HG03139 (cell line): Measurements from ENCODE around the gene CASTOR1.

ENCODE experiments used
- ATAC-seq: cut with Tn5 transposase; IDR thresholded peaks from one replicate; pipeline ENCODE4 v1.9.1; 2021; ENCODE audit not compliant: unreplicated experiment

CASTOR1 gene

DNA sequence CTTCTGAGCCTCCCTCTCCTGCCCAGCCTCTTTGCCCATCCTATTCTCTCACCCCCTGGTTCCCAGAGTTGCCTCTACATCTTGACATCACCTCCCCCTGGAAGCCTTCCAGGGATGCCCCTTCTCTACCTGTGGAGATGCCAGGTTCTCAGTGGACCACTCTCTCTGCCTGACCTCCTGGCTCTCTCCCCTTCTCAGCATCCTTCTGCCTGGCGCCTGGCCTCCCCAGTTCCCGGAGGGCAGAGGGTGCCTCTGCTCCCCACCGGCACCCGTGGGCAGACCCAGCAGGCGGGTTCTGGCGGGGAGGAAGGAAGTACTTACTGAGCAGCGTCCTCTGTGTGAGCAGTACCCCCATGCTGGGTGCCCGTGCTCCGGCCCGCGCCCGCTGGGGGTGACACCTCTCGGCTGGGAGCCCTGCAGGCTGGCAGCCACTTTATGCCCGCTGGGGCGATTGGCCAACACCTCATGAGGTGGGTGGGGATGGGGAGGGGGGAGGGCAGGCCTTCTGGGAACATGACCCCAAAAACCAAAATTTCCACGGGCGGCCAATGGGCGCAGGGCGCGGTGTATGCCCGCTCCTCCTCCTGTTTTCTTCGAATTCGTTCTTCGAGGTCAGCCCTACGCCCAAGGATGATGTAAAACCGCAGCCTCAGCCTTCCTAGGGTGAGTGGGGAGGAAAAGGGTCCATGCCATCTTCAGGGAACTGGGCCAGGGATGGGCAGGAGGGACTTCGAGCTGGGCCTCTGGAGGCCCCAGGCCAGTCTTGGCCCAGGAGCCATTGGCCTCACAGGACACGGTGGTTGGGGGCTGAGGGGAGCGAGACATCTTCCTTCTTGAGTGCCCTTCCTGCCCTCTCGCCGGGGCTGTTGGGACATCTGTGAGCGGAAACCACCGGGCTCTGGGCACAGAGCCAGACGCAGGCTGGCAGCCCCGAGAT lies 22.6 kb downstream of the CASTOR1 start, which contains the start of gene OSM:
Gene OSM, minus strand, starts transcription at position 407 of the 937 bp plus-strand sequence. Its CDS starts 52 bp downstream, at position 355.
- ATAC-seq = no peak

DNA sequence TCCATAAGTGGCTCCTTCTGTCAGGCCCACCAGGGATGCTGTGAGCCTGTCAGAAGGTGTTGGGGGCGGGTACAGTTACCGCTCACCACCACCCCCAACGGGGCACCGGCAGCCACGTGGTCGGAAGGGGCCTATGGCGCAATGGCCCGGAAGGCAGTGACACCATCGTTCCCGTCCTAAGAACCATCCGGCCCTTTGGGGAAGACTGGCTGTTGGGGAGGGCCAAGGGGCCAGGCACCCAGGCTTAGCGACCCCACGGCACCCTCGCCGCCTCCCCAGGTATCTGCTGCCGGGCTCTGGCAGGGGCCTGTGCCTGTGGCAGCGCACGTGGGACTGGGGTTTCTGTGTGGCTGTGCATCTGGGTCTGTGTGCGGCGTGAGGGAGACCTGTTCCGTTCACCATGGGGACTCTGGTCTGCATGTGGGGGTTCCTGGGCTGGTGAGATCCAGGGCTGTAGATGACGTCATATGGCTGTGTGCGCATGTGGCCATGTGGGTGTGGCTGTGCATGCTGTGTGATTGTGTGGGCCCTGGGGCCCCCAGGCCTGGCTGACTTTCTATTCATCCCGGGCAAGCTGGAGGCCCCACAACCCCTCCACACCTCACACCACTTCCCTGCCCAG lies 23.4 kb downstream of the CASTOR1 start:
- ATAC-seq = peak; percentile 58

DNA sequence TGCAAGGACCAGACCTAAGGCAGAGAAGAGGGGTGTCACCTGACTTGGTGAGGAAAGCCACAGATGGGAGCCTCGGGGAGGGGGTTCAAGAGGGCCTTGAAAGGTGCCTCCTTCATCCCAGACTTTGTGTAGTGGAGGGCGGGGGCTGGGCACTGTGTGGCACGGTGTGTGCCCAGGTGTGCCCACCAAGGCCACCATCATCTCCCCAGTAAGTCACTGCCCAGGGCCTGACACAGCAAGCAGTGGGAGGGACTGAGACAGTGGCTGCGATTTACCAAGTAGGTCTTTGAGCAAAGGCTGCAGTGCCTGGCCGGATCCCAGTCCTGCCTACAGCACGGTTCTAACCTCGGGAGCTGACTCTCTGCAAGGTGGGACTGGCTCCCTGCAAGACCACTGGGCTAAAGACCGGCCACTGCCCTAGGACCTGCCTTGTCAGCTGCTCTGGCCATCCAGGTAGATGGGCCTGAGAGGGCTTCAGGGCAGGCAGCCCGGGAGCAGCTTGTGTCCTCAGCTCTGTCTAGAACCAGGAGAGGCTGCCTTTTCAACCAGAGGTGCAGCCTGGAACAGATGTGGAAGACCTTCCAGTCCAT lies 24.1 kb downstream of the CASTOR1 start:
- no peak for ATAC-seq

DNA sequence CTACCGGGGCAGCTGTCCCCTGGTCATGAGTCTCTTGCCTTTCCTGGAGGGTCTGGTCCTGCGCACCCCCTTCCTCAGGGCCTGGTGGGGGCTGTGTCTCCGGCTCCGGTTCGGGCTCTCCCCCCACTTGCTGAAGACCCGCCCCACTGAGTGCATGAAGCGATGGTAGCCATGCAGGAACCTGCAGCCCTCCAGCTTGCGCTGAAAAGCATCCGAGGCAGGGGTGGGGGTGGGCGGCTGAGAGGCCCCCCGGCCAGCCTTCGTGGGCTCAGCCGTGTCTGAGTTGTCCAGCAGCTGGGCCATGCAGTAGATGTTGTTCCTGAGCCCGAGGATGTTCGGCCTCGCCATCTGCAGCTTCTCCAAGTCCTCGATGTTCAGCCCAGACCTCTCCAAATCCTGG lies 25.4 kb downstream of the CASTOR1 start:
- ATAC-seq = no peak

DNA sequence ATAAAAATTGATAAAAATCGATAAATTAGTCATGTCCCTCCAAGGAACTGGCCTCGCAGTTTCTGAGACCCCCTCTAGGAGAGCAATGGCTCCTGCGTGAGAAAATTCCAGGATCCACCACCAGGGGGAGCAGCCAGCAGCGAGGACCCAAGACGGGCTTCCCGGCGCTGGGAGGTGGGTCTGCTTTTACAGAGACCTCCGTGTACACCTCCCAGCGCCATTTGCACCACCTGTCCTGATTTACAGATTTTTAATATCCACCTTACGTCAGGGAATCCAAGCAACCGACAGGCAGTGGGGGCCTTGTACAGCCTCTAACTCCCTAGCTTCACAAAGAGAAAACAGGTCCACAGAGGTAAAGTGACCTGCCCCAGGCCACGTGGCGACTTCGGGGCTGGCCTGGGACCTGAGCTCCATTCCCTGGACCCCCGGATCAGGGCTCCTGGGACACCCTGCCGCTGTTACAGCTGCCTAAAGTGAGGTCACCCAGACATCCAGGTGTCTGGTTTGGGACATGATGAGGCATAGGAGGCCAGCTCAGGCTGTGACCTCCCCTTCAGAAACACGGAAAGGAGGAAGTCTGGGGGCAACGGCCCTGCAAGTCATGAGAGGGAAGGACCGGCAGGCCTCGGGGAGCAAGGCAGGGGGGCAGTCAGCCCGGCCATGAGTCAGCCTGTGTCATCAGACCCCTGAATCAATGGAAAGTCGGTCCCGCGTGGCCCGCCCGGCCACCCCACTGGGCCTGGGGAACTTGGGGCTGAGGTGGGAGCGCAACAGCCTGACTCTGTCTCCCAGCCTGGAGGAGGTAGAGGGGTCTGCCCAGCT lies 26.2 kb downstream of the CASTOR1 start:
- ATAC-seq = no peak

DNA sequence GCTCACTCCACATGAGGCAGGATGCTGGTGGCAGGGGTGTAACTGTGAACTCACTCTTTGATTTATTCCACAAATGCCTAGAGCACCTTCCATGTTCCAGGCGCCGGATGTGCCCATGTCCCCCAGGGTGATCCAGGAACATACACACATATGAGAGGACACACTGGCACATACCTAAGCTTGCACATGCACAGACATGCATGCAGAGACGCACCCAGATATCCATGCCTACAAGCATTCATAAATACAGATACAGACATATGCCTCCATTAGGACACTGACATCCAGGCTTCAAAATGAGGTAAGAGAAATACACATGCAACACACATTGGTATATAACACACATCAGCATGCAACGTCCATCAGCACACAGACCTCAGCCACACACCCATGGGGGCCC lies 27.2 kb downstream of the CASTOR1 start:
- no peak for ATAC-seq

DNA sequence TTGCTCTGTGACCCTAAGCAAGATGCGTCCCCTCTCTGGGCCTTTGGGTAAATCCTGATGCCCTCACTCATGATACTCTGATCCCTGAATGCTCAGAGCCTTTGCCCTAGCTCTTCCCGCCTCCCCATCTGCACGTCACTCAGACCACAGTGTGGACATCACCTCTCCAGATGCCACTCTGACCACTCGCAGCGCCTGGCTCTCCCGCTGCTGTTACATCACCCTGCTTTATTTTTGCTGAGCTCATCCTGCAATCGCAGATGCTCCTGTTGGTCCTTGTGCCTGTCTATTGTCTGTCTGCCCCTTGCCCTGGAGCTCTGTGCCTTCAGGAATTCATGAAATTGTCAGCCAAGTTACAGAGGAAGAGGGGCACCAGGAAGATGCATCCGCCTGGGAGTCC lies 28.2 kb downstream of the CASTOR1 start:
- ATAC-seq = no peak

DNA sequence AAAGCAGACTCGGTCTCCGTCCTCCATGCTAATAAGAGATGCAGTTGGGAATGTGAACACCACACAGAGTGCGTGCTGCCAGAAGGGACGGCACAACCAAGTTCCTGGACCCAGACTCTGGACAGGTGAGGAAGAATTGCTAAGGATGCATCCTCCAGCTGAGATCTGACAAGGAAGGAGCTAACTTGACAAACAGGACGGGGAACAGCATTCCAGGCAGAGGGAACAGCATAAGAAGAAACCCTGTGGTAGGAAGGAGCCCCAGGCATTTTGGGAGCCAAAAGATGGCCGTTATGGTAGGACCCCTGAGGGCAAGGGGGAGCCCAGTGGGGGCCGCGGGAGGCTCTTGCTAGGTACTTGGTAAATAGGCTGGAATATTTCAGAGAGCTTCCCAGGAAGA lies 28.6 kb downstream of the CASTOR1 start:
- no peak for ATAC-seq

DNA sequence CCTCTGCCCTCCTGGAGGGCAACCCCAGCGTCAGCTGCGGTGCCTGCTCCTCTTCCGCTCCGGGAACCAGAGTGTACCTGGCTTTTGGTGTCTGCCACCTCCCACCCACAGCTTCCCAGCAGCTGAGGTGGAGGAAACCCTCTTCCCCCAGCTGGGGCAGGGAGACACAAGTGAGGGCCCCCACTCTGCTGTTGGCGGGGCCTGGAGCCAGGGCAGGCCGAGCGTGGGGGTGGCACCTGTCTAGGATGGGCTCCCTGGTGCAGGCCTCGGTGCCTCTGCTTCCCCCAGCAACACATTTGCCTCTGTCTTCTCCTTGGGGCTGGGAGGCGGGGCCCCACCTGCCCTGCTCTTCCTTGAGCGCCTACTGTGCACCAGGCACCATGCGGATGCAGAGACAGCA lies 29.0 kb downstream of the CASTOR1 start:
- no peak for ATAC-seq

DNA sequence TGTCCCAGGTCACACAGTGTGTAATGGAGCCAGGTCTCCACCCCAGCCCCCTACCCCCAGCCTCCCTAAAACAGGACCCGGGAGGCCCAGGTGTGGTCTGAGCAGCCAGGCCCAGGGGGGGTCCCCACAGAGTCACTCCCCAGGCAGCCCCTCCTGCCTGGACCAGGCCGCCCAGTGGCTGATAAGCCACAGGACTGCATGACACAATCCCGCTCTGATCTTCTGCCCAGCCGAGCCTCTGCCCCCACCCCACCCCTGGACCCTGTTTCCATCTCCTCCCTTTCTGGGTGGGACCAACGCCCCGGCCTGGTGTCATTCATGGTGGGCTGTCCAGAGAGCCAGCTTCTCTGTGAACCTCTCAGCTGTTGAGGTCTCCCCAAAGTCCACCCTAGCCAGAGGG lies 35.0 kb downstream of the CASTOR1 start:
- ATAC-seq = no peak

DNA sequence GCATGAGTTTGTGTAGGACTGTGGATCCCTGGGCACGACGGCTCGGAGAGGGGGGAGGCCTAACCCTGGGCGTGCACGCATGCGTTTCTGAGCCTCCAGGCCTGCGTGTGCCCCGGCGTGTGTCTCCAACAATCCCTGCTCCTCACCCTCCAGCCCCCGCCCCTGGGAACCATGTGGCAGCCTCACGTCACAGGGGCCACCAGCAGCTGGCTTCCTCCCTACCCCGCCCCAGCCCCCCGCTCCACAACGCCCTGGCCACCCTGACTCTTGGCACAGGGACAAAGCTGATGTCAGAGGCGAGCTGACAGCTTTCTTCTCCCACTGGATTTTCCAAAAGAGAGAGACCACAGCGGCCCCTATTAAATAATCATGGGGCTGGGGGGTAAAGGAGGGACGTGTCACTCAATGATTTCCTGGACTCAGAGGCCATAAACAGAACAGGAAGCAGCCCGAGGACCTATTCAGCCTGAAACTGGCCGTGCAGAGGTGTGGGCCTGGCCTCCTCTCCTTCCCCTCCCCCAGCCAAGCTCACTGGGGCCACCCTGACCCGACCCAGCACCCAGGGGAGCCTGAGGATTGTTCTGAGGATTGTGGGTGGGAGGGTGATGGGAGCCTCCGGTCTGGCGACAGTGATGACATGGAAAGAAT lies 36.0 kb downstream of the CASTOR1 start:
- ATAC-seq = no peak

DNA sequence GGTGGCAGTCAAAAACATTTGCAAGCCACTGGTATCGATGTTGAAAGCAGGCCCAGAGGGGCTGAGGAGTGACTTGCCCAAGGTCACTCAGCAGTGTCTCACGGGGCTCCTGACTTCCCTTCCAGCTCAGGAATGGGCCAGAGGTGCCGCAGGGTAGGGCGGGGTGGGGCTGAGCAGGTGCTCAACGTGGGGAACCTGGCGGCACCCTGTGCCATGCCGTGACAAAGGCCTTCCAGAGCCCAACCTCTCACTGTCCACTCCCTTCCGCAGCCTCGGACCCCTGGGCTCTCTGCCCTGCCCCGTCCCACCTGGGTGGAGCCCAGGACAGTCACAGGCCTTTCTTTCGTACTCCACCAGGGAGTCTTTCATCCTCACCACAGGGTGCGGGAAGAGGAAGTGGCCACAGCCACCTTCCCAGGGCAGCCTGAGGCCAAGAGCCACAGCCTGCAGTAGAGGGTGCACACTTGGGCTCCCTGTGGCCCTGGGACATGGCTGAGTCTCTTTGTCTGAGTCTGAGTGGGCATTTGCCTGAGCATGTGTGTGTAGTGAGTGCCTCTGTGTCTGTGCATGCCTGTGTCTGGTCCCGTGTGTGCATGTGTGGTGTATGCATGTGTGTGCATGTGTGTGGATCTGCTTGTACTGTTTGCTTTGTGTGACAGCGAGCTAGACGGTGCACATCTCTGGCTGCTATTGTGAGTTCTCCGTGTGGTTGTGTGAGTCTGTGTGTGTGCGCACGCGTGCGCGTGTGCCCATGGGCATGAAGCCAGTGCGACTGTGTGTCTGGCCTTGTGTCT lies 36.7 kb downstream of the CASTOR1 start:
- ATAC-seq = no peak

DNA sequence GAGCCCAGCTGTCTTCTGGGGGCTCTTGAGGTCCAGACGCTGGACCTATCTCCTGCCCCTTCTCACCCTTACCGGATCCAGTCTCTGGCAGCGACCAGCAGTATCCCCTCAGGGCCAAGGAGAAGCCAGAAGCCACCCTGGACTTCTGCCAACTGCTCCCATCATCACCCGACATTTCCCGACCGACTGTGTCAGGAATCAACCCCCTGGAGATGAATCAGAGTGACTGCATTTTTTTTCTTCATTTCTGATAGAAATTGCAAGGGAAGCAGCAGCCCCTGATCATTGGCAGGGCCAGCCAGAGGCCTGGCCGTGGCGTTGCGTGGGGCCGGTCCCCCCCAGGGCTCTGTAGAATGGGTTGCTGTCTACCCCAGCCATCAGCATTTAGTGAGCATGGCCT lies 37.6 kb downstream of the CASTOR1 start:
- no peak for ATAC-seq

DNA sequence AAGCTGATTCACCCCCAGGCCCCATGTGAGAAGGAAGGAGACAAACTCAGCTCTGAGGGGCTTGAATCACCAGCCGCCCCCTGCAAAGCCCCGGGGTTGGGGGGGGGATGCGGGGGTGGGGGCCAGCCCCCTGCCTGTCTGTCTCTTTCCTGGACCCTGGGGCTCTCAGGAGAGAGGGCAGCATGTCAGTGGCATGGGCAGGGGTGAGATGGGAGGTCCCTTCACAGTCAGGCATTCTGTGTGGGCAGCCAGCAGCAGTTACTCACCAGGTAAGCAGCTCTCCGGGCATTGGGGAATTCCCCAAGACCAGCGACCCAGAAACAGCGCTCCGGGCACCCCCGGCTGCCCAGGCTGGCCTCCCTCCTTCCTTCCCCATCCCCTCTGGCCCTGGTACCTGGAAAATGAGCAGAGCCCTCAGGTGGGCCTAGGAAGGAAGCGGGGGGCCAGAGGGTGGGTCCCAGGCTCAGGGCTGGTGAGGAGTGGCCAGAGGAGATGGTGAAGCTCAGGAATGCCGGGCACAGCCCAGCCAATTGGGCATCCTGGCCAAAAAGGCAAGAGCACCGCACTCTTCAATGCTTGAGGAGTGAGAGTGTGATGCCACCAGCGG lies 38.5 kb downstream of the CASTOR1 start:
- no peak for ATAC-seq

DNA sequence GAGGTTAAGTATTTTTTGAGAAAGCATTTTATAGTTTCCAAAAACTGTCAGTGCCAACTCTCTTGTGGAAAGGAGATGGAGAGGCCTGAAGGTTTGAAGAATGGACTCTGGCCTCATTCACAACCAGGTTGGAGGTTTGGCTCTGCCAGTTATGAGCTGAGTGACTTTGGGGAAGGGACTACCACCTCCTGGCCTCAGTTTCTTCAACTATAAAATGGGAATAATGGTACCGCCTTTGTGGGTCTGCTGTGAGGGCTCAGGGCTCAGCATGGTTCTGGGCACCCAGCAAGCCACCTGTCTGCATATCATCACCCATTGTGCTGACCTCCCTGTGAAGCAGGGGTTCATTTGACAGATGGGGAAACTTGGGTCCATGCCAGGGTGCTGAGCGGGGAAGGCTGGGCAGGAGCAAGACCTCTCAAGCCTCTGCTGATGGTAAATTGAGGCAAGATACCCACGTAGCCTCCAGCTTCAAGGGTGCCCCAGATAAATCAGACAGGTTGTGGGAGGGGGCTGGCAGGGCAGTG lies 39.2 kb downstream of the CASTOR1 start:
- no peak for ATAC-seq

DNA sequence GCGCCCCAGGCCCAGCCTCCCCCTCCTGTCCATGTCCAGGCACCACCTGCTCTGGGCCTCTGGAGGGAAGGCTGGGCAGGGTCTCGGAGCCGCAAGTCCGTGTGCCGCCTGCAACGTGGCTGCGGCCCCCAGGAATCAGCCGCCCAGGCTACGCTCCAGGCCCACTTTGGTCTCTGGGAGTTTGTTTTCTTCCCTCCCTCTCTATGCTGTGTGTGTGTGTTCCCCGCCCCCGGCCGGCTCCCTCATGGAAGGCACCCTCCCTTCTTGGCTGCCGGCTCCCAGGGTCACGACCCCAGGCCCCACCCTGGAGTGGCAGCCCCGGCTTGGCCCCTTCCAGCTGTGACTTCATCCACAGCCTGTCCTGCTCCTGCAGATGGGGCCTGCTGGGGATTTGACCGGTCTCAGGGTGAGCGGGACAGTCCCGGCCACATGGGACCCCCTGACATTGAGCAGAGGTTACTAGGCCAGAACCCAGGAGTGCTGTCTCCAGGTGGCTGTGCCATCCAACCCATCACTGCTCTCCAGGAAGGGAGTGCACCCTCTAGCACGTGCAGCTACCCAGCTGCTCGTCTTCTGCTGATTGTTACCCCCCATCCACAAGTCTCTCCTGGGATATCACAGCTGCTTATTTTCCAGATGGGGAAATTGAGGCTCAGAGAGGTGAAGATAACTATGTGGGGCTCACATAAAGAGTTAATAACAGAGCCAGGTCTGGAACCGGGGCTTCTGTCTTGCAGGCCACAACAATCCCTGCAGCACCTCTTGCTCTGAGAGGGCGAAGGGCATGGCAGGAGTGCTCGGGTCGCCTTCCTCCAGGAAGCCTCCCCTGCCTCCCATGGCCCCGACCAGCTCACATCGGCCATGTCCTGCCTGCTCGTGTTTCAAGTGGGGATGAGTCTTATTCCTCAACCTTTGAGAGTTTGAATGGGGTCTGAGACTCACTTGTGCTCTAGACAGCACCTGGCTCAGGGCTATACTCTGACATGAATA lies 40.0 kb downstream of the CASTOR1 start:
- ATAC-seq = no peak

DNA sequence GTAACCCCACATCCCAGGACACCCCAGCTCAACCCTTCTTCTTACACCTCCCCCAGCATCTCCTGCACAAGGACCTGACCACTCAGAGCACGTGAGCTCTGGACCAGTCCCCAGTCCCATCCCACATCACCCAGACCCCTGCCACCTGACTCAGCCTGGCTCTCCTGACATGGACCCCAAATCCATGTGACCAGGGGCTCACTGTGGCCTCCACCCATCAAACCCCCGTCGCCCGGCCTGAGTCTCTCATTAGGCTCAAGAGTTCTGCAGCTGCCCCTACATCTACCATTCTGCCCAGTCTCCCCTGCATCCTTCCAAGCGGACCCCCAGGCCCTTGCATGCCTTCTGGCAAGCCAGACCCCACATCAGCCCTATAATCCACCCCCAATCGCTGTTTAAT lies 40.8 kb downstream of the CASTOR1 start:
- ATAC-seq = no peak

DNA sequence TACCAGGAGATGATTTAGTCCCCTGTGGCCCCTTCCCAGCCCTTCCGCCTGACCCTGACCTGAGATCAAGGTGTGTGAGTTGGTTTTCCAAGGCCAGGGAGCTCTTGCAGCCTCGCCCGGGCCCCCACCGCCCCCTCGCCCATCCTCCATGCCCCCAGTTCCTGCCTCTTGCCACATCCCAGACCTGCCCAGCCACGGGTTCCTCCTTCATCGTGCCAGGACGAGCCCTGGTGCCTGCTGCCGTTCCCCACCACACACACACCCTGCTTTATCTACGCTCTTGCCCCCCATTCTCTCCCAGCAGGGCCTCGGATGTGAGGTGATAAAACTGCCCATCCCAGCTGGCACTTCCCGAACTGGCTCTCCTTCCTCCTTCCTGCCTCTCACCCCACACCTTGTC lies 41.3 kb downstream of the CASTOR1 start:
- no peak for ATAC-seq
